A172 (cell line): Measurements from ENCODE around the gene HDAC11. TPM values are rescaled to one million over a fixed set of nuclear protein-coding genes. Genes with fewer than 3 reads are reported as not detected.

ENCODE experiments used
- DNase-seq: peaks from one replicate; pipeline ENCODE4 v3.0.0-alpha.2; 2015; ENCODE audit warnings: low spot score
- total RNA-seq: library from RNA; depleted of rRNA; stranded (reverse); fragments of >200 nt; shearing (Covaris generic); gene quantifications from 2 replicates; pipeline ENCODE4 v1.2.3, GENCODE V29; 2014

The HDAC11 gene
- total RNA-seq, 1 experiment from 2014 or later: 17.4 TPM

DNA sequence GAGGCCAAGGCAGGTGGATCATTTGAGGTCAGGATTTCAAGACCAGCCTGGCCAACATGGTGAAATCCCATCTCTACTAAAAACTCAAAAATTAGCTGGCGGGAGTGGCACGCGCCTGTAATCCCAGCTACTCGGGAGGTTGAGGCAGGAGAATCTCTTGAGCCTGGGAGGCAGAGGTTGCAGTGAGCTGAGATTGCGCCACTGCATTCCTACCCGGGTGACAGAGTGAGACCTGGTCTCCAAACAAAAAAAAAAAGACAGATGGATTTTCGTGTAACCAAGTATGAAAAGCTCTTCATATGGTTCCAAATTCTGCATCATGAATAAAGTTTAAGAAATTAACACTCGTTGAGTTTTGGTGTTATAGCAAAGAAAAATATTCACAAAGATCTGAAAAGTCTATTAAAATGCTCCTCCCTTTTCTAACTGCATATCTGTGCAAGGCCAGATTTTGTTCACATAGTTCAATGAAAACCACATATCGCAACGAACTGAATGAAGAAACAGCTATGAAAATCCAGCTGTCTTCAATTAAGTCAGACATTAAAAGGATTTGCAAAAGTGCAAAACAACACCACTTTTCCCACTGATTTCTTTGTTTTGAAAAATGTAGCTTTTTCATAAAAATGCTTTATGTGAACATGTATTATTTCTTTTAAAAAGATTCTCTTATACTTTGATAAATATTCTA is 45.0 kb downstream of the HDAC11 start:
- no peak for DNase-seq

GRCh38 chr3:13525827-13526625 is 45.9 kb downstream of the HDAC11 start:
- DNase-seq: no peak

- DNase-seq: no peak
Observed at GRCh38 chr3:13526626-13526949, 46.5 kb downstream of the HDAC11 start.

- DNase-seq: no peak
Observed at GRCh38 chr3:13528217-13528867, 48.2 kb downstream of the HDAC11 start.

DNA sequence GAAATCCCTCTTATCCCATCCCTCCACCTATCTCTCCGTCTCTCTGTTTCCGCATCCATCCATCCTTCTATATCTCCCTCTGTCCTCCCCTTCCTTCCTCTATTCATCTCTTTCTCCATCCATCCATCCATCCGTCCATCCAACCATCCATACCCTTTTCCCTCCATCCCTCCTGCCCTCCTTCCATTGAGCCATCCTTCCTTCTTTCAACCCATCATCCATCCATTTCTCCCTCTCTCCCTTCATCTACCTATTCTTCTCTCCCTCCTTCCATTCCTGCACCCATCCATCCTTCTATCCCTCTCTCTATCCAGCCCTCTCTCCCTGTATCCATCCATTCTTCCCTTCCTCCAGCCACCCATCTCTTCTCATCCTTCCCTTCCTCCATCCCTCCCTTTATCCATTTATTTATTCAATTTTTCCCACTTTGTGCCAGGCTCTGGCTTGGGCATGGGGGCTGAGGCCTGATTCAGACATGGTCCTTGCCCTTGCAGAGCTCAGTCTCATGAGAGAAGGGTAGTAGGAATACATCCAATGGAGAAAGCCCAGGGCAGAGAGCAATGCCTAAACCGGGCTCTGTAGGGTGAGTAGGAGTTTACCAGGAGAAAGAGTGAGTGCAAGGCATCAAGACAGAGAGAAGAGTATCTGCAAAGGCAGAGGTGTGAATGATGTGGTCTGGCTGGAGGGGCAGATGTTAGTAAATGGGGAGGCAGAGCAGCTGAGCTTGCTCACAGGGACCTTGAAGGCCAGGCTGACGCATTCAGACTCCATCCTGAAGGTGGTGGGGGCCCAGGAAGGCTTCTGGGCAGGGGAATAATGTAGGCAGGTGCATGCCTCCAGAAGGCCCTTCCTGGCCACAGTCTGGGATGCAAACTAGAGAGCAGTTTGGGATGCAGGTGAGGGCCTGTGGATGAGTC is 49.3 kb downstream of the HDAC11 start:
- DNase-seq: no peak

GRCh38 chr3:13530241-13531009 is 50.3 kb downstream of the HDAC11 start:
- no peak for DNase-seq

DNA sequence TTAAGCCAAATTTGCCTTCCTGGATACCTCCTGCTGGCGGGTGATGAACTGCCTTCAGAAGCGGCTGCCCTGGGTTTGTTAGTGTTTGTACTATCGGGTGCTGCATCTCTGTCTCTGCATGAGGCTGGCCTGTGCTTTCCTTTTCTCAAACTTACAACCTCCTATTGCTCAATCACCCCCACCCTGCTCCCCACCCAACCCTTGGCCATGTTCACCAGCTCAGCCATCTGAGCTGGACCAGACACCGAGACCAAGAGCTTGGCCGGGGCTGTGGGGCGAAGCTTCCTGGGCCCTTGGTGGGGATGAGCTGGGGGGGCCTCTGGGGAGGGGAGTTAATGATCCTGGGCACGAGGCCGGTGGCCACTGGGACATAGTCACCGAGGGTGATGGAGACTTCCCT is 52.0 kb downstream of the HDAC11 start:
- DNase-seq: no peak

- no peak for DNase-seq
Observed at GRCh38 chr3:13532631-13533030, 52.5 kb downstream of the HDAC11 start.

DNA sequence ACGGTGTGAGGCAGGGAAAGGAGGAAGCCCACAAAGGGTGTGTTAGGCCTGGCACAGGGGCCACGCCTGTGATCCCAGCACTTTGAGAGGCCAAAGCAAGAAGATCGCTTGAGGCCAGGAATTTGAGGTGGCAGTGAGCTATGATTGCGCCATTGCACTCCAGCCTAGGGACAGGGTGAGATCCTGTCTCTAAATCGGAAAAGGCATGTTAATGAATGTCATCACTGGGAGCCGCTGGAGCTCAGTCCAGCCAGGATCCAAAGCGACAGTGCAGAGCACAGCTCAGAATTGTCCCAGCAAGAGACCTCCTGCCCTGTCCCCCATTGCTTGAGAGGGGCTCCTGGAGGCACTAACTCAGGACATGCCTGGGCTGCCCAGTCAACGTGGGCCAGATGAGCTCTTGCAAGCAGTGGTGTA is 53.8 kb downstream of the HDAC11 start:
- DNase-seq: no peak

DNA sequence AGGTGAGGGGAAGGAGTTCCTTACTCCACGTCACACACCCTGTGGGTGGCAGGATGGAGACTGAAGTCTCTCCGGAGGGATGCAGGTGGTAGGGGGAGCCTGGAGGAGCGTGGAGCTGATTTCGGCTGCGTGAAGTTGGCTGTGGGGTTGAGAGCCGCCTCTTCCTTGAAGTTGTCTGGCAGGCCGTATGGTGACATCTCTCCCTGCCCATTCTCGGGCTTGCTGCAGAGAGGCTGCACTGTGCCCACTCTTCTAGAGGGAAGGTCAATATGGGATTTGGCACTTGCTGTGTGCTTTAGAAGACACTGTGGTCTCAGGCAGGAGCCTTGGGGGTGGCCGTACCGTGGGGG is 55.4 kb downstream of the HDAC11 start:
- DNase-seq: no peak

- DNase-seq: no peak
Observed at GRCh38 chr3:13535905-13536304, 55.8 kb downstream of the HDAC11 start.

GRCh38 chr3:13536432-13536831 is 56.3 kb downstream of the HDAC11 start:
- DNase-seq: no peak

- peak; percentile 65 for DNase-seq
Observed at GRCh38 chr3:13536832-13537231, 56.7 kb downstream of the HDAC11 start.

GRCh38 chr3:13537244-13537908 is 57.3 kb downstream of the HDAC11 start:
- DNase-seq: peak; percentile 38

DNA sequence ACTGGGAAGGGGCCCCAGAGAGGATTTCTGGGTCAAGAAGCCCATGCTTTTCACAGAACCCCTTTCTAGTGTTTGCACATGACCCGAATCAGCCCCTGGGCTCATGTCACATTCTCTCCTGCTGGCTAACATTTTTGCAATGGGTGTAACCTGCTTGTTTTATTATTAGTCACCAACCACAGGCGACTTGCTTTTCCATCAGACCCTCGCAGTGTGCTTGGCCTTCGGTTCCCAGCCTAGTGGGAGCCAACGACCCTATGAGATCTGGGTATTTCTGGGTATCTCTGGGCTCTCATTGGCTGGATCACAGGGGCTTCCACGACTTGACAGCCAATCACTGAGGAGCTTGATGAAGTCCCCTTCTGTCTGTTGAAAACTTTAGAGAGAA is 57.8 kb downstream of the HDAC11 start:
- DNase-seq: peak; percentile 100

DNA sequence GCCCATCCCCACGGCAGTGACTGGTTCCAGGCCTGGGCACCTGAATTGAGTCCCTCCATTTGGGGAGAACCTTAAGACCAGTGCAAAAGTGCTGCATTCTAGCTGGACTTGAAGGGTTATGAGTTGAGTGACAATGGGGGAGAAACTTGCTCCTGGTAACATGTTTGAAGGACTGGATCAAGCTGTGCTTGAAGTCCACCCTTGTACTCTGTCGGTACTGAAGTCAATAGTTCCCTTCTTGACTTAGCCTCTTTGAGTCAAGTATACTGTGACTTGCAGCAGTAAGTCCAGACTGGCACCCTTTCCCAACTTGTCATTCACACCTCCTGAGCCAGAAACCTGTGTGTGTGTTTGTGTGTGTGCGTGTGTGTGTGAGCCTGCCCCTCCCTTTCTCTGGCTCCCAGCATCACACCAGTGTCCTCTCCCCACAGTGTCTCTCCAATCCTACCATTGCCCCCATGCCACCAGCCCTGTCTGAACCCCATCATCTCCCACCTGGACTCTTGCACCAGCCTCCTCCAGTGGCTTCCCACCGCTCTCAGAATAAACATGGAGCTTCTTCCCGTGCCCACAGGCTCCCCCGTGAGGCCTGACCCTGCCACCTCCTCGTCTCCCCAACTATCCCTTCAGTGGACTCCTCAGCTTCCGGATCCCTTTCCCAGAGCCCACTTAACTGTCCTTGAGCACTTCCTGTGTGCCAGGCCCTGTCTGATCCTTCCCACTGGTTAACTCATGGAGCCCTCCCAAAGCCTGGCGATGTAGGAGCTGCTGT is 58.6 kb downstream of the HDAC11 start:
- no peak for DNase-seq

- DNase-seq: peak; percentile 60
Observed at GRCh38 chr3:13539292-13539638, 59.2 kb downstream of the HDAC11 start.

DNA sequence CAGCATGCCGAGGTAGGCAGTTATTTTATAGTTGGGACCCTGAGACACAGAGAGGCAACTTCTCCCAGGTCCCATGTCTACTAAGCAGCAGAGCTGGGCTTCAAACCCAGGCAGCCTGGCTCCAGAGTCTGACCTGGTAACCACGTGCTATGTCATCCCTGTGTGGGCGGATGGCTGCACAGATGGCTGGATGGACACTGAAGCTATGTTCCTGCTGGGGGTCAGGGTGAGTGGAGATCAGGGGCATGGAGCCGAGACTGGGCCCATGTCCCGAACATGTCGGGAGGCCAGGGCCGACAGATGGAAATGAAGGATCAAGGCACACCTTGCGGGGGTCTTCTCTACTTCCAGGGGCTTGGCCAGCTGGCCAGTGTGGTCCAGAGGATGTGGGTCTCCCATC is 59.6 kb downstream of the HDAC11 start:
- no peak for DNase-seq

GRCh38 chr3:13540297-13540995 is 60.3 kb downstream of the HDAC11 start:
- no peak for DNase-seq
